Sigmoid colon (tissue), 7 donors: Measurements from ENCODE around the gene CPVL. TPM values are rescaled to one million over a fixed set of nuclear protein-coding genes. Genes with fewer than 3 reads are reported as not detected.

ENCODE experiments used
- DNase-seq: peaks from one replicate; pipeline ENCODE4 v3.0.0-alpha.2; 2019
- H3K27ac ChIP-seq, 4 donors: fragments of 200-600 bp; sonication (generic); one replicate each; pipeline ENCODE4 v1.5.1; 2016 to 2019; ENCODE audit warnings: mild to moderate bottlenecking in 1 of 4
- H3K27me3 ChIP-seq, 3 donors: fragments of 200-600 bp; sonication (generic); one replicate each; pipeline ENCODE4 v1.5.1; 2019; ENCODE audit warnings: mild to moderate bottlenecking in 1 of 3
- H3K36me3 ChIP-seq, 4 donors: fragments of 200-600 bp; sonication (generic); one replicate each; pipeline ENCODE4 v1.5.1; 2016 to 2019
- H3K4me1 ChIP-seq, 4 donors: fragments of 200-600 bp; sonication (generic); one replicate each; pipeline ENCODE4 v1.5.1; 2017 to 2019
- H3K4me3 ChIP-seq, 4 donors: fragments of 200-600 bp; sonication (generic); one replicate each; pipeline ENCODE4 v1.5.1; 2017 to 2019; ENCODE audit warnings: mild to moderate bottlenecking in 2 of 4, moderate library complexity in 1 of 4
- H3K9me3 ChIP-seq, 4 donors: fragments of 200-600 bp in 3 of 4; sonication (generic) in 3 of 4; one replicate each; pipeline versions ENCODE4 v1.5.1 to v1.6.1; 2013 to 2019
- EP300 ChIP-seq, 4 donors: sonication (generic); formaldehyde crosslinking; IDR thresholded peaks; one replicate each; pipeline ENCODE4 v1.6.1; 2017; ENCODE audit warnings: antibody characterized with exemption in 4 of 4
- POLR2A ChIP-seq, 2 donors: fragments of 450-650 bp; IDR thresholded peaks; one replicate each; pipeline ENCODE4 v1.6.1; 2016; ENCODE audit warnings: antibody characterized with exemption in 2 of 2, mild to moderate bottlenecking in 2 of 2, moderate library complexity in 2 of 2
- POLR2AphosphoS5 ChIP-seq, 4 donors: sonication (generic); formaldehyde crosslinking; IDR thresholded peaks; one replicate each; pipeline ENCODE4 v1.6.1; 2017; ENCODE audit warnings: antibody characterized with exemption in 4 of 4
- WGBS, 2 donors: extraction: QIAGEN DNeasy Blood & Tissue Kit; methylation state at CpG; one replicate each; pipeline ENCODE4 v1.1.7; 2013; 5-methylcytosine and 5-hydroxymethylcytosine counted together
- intact Hi-C: fragments of 100-400 bp; cut with DNase I; formaldehyde crosslinking; loops from one replicate; pipeline ENCODE4 v1.15.1; 2023
- polyA plus RNA-seq, 3 donors: library from polyadenylated mRNA; stranded (reverse); fragments of 200-250 nt; gene quantifications; one replicate each; pipeline ENCODE4 v1.2.3, GENCODE V29; 2013
- total RNA-seq, 4 donors: library from RNA; depleted of rRNA; stranded (reverse); fragments of >200 nt; gene quantifications; one replicate each; pipeline ENCODE4 v1.1.0, GENCODE V29; 2016
- TF ChIP-seq, protein P1 (sequence below), 4 experiments: fragments of 450-650 bp in 3 of 4; fragments of 200-600 bp in 1 of 4; IDR thresholded peaks; one replicate each; pipeline ENCODE4 v1.5.1; 2016 to 2019; ENCODE audit warnings: antibody characterized with exemption in 4 of 4, mild to moderate bottlenecking in 3 of 4, moderate library complexity in 2 of 4
- donor health status: healthy with polysubstance abuse.
- donor health status: Bipolar disorder and iron deficiency.
- donor health status: healthy.

Gene CPVL
- total and polyA plus RNA-seq, 7 donors: 5.4 to 38.8 (median 20.0) TPM

DNA sequence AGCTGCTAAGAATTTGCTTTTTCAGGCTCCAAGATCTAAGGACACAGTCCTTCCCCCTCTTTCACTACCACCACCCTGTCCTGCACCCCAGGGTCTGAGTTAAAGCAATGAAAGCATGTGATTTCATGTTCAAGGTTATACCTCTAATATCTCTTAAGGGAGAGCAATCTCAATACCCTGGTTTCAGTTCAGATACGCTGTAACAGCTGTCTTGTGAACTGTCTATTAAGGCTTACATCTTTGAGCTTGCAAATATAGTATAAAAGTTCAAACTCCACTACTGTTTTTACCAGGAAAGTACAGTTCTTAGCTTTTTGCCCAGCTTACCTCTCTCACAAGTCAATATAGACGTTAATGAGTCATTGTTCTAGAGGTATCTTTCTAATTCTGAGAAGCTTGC is 2.6 kb downstream of the CPVL start:
- DNase-seq: no peak
- Histone ChIP-seq H3K4me3 (no peak overlapping the region), H3K4me1 (peaks cover 0 to 17% (median 14%) of the 10 kb centered on the region in 4 donors), H3K9me3 (no peaks in the 10 kb centered on the region), H3K36me3 (no peaks in the 10 kb centered on the region), H3K27ac (no peak overlapping the region), H3K27me3 (peaks cover 0 to 37% (median 18%) of the 10 kb centered on the region in 3 donors)
- intact Hi-C loops: no loop called here
- WGBS, 2 donors: 47 to 63% methylated on average over 2 of the region's 2 CpGs
- TF ChIP-seq POLR2AphosphoS5 (IDR thresholded peaks at IDR 0.05): no peak
- no peak for TF ChIP-seq EP300 (IDR thresholded peaks at IDR 0.05)
- TF ChIP-seq, protein P1, sequence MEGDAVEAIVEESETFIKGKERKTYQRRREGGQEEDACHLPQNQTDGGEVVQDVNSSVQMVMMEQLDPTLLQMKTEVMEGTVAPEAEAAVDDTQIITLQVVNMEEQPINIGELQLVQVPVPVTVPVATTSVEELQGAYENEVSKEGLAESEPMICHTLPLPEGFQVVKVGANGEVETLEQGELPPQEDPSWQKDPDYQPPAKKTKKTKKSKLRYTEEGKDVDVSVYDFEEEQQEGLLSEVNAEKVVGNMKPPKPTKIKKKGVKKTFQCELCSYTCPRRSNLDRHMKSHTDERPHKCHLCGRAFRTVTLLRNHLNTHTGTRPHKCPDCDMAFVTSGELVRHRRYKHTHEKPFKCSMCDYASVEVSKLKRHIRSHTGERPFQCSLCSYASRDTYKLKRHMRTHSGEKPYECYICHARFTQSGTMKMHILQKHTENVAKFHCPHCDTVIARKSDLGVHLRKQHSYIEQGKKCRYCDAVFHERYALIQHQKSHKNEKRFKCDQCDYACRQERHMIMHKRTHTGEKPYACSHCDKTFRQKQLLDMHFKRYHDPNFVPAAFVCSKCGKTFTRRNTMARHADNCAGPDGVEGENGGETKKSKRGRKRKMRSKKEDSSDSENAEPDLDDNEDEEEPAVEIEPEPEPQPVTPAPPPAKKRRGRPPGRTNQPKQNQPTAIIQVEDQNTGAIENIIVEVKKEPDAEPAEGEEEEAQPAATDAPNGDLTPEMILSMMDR (IDR thresholded peaks at IDR 0.05): no peak
- TF ChIP-seq POLR2A (IDR thresholded peaks at IDR 0.05): no peak

DNA sequence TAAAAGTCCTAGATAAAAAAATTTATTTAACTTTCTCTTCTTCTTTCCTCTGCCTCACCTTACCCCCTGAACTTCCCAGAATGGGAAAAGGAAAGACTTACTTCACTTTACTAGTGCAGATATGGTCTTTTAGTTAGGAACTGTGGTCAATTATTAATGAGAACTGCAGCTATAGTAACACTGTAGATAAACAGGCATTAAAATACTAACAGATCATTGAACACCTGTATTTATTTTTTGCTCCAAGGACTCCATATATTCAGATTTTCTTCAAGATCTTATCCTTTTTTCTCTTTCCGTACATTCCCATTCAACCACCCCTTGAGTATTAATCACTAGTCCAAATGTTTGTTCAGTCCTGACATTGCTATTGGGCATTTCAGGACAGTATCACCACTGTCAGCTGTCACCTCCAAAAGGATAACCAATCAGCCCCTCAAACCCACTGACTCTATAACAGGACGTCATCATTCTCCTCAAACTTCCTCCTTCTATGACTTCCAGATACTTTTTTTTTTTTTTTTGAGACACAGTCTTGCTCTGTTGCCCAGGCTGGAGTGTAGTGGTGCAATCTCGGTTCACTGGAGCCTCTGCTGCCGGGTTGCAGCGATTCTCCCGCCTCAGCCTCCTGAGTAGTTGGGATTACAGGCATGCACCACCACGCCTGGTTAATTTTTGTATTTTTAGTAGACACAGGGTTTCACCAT is 4.2 kb downstream of the CPVL start:
- no peak for DNase-seq
- TF ChIP-seq POLR2A (IDR thresholded peaks at IDR 0.05): no peak
- no peak for TF ChIP-seq POLR2AphosphoS5 (IDR thresholded peaks at IDR 0.05)
- TF ChIP-seq, protein P1 (IDR thresholded peaks at IDR 0.05): no peak
- no peak for TF ChIP-seq EP300 (IDR thresholded peaks at IDR 0.05)
- H3K4me3 ChIP-seq: no peak overlapping the region
- no peaks in the 10 kb centered on the region for H3K36me3 ChIP-seq
- 66 to 78% methylated on average over 7 of the region's 7 CpGs for WGBS, 2 donors
- H3K9me3 ChIP-seq: no peaks in the 10 kb centered on the region
- H3K27me3 ChIP-seq: peaks cover 0 to 34% (median 18%) of the 10 kb centered on the region in 3 donors
- intact Hi-C loops: no loop called here
- peaks cover 0 to 16% (median 14%) of the 10 kb centered on the region in 4 donors for H3K4me1 ChIP-seq
- H3K27ac ChIP-seq: no peak overlapping the region

DNA sequence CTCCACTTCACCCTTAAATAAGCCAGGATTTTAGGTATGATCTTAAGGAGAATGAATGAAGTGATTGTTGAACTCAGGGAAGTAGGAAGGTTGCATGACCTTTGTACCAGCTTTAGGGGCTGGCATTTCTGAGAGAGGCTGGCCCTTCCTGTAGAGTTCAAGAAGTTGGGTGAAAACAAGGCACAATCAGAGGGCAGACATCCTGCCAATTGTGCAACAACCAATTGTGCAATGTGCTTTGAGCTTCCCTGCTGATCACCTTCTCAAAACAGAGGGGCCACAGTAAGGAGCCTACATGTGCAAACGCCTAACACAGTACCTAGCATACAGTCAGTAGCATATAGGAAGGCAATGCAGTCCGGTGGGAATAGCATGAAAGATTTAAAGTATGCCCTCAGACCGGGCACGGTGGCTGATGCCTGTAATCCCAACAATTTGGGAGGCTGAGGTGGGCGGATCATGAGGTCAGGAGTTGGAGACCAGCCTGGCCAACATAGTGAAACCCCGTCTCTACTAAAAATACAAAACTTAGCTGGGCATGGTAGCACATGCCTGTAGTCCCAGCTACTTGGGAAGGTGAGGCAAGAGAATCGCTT is 5.4 kb downstream of the CPVL start:
- Histone ChIP-seq H3K27me3 (peaks cover 0 to 22% (median 10%) of the 10 kb centered on the region in 3 donors), H3K4me1 (peaks cover 0 to 4% (median 2%) of the 10 kb centered on the region in 4 donors), H3K4me3 (no peak overlapping the region), H3K36me3 (no peaks in the 10 kb centered on the region), H3K9me3 (no peaks in the 10 kb centered on the region), H3K27ac (no peak overlapping the region)
- TF ChIP-seq, protein P1 (IDR thresholded peaks at IDR 0.05): no peak
- TF ChIP-seq POLR2A (IDR thresholded peaks at IDR 0.05): no peak
- TF ChIP-seq POLR2AphosphoS5 (IDR thresholded peaks at IDR 0.05): no peak
- no peak for TF ChIP-seq EP300 (IDR thresholded peaks at IDR 0.05)
- intact Hi-C loops: no loop called here
- no peak for DNase-seq
- 85 to 86% methylated on average over 7 of the region's 7 CpGs for WGBS, 2 donors

DNA sequence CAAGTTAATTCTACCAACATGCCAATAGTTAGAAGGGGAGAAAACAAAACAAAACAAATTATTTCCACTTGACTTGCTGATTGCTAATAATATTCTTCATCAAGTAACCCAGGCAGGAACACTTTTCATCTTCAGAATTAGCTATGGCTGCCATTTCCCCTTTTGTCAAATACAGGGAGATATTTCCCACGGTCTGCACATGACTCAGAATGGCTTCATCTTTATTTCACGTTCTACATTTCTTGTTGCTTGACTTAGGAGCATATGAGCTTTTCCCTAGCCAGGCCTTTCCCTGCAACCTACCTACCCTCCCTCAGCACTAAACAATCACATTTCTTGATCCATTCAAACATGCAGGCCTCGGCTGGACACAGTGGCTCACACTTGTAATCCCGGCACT is 6.5 kb downstream of the CPVL start:
- intact Hi-C loops: no loop called here
- TF ChIP-seq, protein P1 (IDR thresholded peaks at IDR 0.05): no peak
- TF ChIP-seq EP300 (IDR thresholded peaks at IDR 0.05): no peak
- no peak for TF ChIP-seq POLR2AphosphoS5 (IDR thresholded peaks at IDR 0.05)
- TF ChIP-seq POLR2A (IDR thresholded peaks at IDR 0.05): no peak
- 89 to 90% methylated on average over 4 of the region's 4 CpGs for WGBS, 2 donors

More for the DNA sequence above, 6.5 kb downstream of the CPVL start:
- Histone ChIP-seq H3K36me3 (no peaks in the 10 kb centered on the region), H3K9me3 (no peaks in the 10 kb centered on the region), H3K4me1 (no peaks in the 10 kb centered on the region), H3K27me3 (peaks cover 0 to 12% (median 0%) of the 10 kb centered on the region in 3 donors), H3K4me3 (no peak overlapping the region), H3K27ac (no peak overlapping the region)
- DNase-seq: no peak
